HepG2 (cell line): ENCODE data around the gene CXCL17. TPM values are rescaled to one million over a fixed set of nuclear protein-coding genes. Genes with fewer than 3 reads are reported as not detected.
A peak's percentile ranks its signal among the peaks of the same experiment; 100 is the strongest.

Experiments
- ARID5B ChIP-seq: IDR thresholded peaks from 2 replicates; pipeline ENCODE4 v1.4.0; 2020; ENCODE audit warnings: mild to moderate bottlenecking, missing genetic modification reagents
- ATF7 ChIP-seq, 2 experiments: fragments of 450-650 bp in 1 of 2; sonication (generic) in 1 of 2; formaldehyde crosslinking in 1 of 2; IDR thresholded peaks; 2 replicates each; pipeline versions ENCODE4 v1.4.0 to v1.6.1; 2016 to 2020; ENCODE audit warnings: antibody characterized with exemption in 1 of 2, mild to moderate bottlenecking in 1 of 2, missing genetic modification reagents in 1 of 2
- FOXA1 ChIP-seq, 2 experiments: fragments of 450-650 bp in 1 of 2; sonication (generic) in 1 of 2; formaldehyde crosslinking in 1 of 2; IDR thresholded peaks; 2 replicates each; pipeline versions ENCODE4 v1.4.0 to v1.6.1; 2016 to 2020; ENCODE audit warnings: missing genetic modification reagents in 1 of 2
- ZBED4 ChIP-seq: sonication (generic); formaldehyde crosslinking; IDR thresholded peaks from 2 replicates; pipeline ENCODE4 v1.4.0; 2020; ENCODE audit warnings: missing genetic modification reagents, borderline replicate concordance
- ZBTB4 ChIP-seq: sonication (generic); formaldehyde crosslinking; IDR thresholded peaks from 2 replicates; pipeline ENCODE4 v1.4.0; 2020; ENCODE audit warnings: missing genetic modification reagents, mild to moderate bottlenecking, borderline replicate concordance
- ZBTB40 ChIP-seq, 2 experiments: fragments of 450-650 bp in 1 of 2; sonication (generic) in 1 of 2; formaldehyde crosslinking in 1 of 2; IDR thresholded peaks; 2 replicates each; pipeline versions ENCODE4 v1.6.1 to v1.8.0; 2016 to 2022; ENCODE audit warnings: antibody characterized with exemption in 1 of 2, mild to moderate bottlenecking in 1 of 2, missing genetic modification reagents in 1 of 2
- ZNF510 ChIP-seq: sonication (generic); formaldehyde crosslinking; IDR thresholded peaks from 2 replicates; pipeline ENCODE4 v1.4.0; 2020; ENCODE audit warnings: low read depth, mild to moderate bottlenecking, missing genetic modification reagents
- polyA plus RNA-seq, 8 experiments: library from polyadenylated mRNA; depleted of rRNA in 3 of 8; stranded (reverse) in 7 of 8; unstranded in 1 of 8; fragments of >200 nt; fragmentation: Illumina TruSeq in 4 of 8; extraction: Trizol in 4 of 8; gene quantifications; 2 replicates each; pipeline versions ENCODE4 v1.2.1 to v1.2.3, GENCODE V29; 2011 to 2016; ENCODE audit warnings: low read depth in 4 of 8, missing spikeins in 1 of 8, mixed read lengths in 1 of 8; ENCODE audit not compliant: insufficient read depth in 1 of 8
- total RNA-seq, 5 experiments: library from RNA; depleted of rRNA; stranded (reverse); fragments of >200 nt; fragmentation: Illumina TruSeq; extraction: Trizol; gene quantifications; 2 replicates each; pipeline ENCODE4 v1.2.3, GENCODE V29; 2016; ENCODE audit warnings: low read depth in 1 of 5

CXCL17 gene
- total and polyA plus RNA-seq, 2 of the 13 experiments (the other 11 are each of a cell fraction or from before 2014, with no cell fraction given), result 0.12 TPM; not detected in 1

GRCh38 chr19:42436006-42436405 is 6.7 kb downstream of the CXCL17 start (continued):
- TF ChIP-seq ARID5B (CRISPR knock-in tag) (peak; percentile 51), FOXA1 (IDR thresholded peaks at IDR 0.05) (no peak), FOXA1 (CRISPR knock-in tag; IDR thresholded peaks at IDR 0.05) (no peak), ZBED4 (CRISPR knock-in tag) (no peak), ZBTB4 (CRISPR knock-in tag) (no peak), ATF7 (IDR thresholded peaks at IDR 0.05) (peak; percentile 32), ATF7 (CRISPR knock-in tag; IDR thresholded peaks at IDR 0.05) (no peak), ZNF510 (CRISPR knock-in tag) (no peak), ZBTB40 (IDR thresholded peaks at IDR 0.05) (no peak), ZBTB40 (CRISPR knock-in tag; IDR thresholded peaks at IDR 0.05) (no peak)
